ENCODE results near the gene SEMA6A. TPM values are rescaled to one million over a fixed set of nuclear protein-coding genes. Genes with fewer than 3 reads are reported as not detected.

The SEMA6A gene
- total and polyA plus RNA-seq, 2 of the 13 experiments (the other 11 are each of a cell fraction or from before 2014, with no cell fraction given): 5.1 to 6.5 TPM

DNA sequence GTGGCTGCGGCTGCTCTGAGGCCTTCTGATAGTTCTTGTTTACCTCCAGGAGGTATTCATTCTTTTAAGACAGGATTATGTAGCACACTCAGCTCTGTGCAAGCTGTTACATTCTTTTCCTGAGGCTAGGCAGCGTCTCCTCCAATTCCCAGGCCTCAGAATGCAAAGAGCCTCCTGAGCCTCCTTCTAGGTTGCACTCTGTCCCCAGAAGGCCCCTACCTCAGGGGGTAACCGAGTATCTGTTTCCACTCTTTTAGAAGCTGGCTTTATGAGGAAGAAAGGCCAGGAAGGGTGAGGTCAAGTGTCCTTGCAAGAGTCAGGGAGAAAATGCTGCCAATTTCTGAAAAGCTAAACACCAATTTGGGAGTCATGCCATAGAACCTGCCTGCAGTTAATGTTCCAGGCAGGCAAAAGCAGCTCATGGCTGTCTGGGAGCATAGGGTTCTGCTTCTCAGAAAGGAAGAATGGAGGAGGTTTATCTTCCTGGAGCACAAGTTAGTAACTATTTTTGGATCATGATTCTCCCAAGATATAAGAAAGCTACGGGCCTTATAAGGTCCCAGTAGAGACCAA is 178.9 kb downstream of the SEMA6A start:
- POLR2A ChIA-PET: no interaction called here
- no peak for FAIRE-seq
- WGBS (ENCODE audit: low lambda C conversion rate): 89% methylated on average over 4 of the region's 4 CpGs
- TF ChIP-seq, protein P1, sequence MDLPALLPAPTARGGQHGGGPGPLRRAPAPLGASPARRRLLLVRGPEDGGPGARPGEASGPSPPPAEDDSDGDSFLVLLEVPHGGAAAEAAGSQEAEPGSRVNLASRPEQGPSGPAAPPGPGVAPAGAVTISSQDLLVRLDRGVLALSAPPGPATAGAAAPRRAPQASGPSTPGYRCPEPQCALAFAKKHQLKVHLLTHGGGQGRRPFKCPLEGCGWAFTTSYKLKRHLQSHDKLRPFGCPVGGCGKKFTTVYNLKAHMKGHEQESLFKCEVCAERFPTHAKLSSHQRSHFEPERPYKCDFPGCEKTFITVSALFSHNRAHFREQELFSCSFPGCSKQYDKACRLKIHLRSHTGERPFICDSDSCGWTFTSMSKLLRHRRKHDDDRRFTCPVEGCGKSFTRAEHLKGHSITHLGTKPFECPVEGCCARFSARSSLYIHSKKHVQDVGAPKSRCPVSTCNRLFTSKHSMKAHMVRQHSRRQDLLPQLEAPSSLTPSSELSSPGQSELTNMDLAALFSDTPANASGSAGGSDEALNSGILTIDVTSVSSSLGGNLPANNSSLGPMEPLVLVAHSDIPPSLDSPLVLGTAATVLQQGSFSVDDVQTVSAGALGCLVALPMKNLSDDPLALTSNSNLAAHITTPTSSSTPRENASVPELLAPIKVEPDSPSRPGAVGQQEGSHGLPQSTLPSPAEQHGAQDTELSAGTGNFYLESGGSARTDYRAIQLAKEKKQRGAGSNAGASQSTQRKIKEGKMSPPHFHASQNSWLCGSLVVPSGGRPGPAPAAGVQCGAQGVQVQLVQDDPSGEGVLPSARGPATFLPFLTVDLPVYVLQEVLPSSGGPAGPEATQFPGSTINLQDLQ (CRISPR knock-in tag; IDR thresholded peaks at IDR 0.05): no peak
- no peak for TF ChIP-seq NFIB (CRISPR knock-in tag; IDR thresholded peaks at IDR 0.05; ENCODE audit: borderline replicate concordance)
- TF ChIP-seq THAP11 (CRISPR knock-in tag; IDR thresholded peaks at IDR 0.05): no peak
- no peak for TF ChIP-seq ZNF333 (CRISPR knock-in tag; IDR thresholded peaks at IDR 0.05; ENCODE audit: borderline replicate concordance)
- TF ChIP-seq, protein P2, sequence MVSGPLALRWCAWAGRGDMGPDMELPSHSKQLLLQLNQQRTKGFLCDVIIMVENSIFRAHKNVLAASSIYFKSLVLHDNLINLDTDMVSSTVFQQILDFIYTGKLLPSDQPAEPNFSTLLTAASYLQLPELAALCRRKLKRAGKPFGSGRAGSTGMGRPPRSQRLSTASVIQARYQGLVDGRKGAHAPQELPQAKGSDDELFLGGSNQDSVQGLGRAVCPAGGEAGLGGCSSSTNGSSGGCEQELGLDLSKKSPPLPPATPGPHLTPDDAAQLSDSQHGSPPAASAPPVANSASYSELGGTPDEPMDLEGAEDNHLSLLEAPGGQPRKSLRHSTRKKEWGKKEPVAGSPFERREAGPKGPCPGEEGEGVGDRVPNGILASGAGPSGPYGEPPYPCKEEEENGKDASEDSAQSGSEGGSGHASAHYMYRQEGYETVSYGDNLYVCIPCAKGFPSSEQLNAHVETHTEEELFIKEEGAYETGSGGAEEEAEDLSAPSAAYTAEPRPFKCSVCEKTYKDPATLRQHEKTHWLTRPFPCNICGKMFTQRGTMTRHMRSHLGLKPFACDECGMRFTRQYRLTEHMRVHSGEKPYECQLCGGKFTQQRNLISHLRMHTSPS (CRISPR knock-in tag; IDR thresholded peaks at IDR 0.05; ENCODE audit: low read depth): no peak
- TF ChIP-seq, protein P3, sequence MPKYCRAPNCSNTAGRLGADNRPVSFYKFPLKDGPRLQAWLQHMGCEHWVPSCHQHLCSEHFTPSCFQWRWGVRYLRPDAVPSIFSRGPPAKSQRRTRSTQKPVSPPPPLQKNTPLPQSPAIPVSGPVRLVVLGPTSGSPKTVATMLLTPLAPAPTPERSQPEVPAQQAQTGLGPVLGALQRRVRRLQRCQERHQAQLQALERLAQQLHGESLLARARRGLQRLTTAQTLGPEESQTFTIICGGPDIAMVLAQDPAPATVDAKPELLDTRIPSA (CRISPR knock-in tag; IDR thresholded peaks at IDR 0.05; ENCODE audit: borderline replicate concordance): no peak
- no peak for TF ChIP-seq ZBTB21 (CRISPR knock-in tag; IDR thresholded peaks at IDR 0.05)
- no peak for TF ChIP-seq RBAK (CRISPR knock-in tag; IDR thresholded peaks at IDR 0.05)
- TF ChIP-seq ZNF354B (CRISPR knock-in tag; IDR thresholded peaks at IDR 0.05): no peak
- TF ChIP-seq, protein P4, sequence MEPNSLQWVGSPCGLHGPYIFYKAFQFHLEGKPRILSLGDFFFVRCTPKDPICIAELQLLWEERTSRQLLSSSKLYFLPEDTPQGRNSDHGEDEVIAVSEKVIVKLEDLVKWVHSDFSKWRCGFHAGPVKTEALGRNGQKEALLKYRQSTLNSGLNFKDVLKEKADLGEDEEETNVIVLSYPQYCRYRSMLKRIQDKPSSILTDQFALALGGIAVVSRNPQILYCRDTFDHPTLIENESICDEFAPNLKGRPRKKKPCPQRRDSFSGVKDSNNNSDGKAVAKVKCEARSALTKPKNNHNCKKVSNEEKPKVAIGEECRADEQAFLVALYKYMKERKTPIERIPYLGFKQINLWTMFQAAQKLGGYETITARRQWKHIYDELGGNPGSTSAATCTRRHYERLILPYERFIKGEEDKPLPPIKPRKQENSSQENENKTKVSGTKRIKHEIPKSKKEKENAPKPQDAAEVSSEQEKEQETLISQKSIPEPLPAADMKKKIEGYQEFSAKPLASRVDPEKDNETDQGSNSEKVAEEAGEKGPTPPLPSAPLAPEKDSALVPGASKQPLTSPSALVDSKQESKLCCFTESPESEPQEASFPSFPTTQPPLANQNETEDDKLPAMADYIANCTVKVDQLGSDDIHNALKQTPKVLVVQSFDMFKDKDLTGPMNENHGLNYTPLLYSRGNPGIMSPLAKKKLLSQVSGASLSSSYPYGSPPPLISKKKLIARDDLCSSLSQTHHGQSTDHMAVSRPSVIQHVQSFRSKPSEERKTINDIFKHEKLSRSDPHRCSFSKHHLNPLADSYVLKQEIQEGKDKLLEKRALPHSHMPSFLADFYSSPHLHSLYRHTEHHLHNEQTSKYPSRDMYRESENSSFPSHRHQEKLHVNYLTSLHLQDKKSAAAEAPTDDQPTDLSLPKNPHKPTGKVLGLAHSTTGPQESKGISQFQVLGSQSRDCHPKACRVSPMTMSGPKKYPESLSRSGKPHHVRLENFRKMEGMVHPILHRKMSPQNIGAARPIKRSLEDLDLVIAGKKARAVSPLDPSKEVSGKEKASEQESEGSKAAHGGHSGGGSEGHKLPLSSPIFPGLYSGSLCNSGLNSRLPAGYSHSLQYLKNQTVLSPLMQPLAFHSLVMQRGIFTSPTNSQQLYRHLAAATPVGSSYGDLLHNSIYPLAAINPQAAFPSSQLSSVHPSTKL (CRISPR knock-in tag; IDR thresholded peaks at IDR 0.05): no peak
- TF ChIP-seq ZNF34 (CRISPR knock-in tag; IDR thresholded peaks at IDR 0.05; ENCODE audit: borderline replicate concordance): no peak
- no peak for TF ChIP-seq CCAR2 (optimal IDR thresholded peaks at IDR 0.05; ENCODE audit: low read depth, low read length)
- TF ChIP-seq HNRNPL (IDR thresholded peaks at IDR 0.05; ENCODE audit: low read depth, low read length): no peak
- TF ChIP-seq ETV5 (CRISPR knock-in tag; IDR thresholded peaks at IDR 0.05; ENCODE audit: borderline replicate concordance): no peak
- no peak for TF ChIP-seq TOE1 (CRISPR knock-in tag; IDR thresholded peaks at IDR 0.05)
- TF ChIP-seq ZNF773 (CRISPR knock-in tag; IDR thresholded peaks at IDR 0.05; ENCODE audit: borderline replicate concordance): no peak
- no peak for TF ChIP-seq ZNF121 (CRISPR knock-in tag; IDR thresholded peaks at IDR 0.05)

More for the DNA sequence above, 178.9 kb downstream of the SEMA6A start:
- H3K4me1 ChIP-seq (ENCODE audit: insufficient read depth, low read length): no peaks in the 10 kb centered on the region
- ATAC-seq (no peak), DNase-seq (ENCODE audit: low spot score) (no peak)
- in situ Hi-C loops (cut with HindIII; ENCODE audit: extremely low pct_ligation_motif_present, low pct_unique_long_range_greater_than_20kb): no loop called here
- no peak overlapping the region for H3K4me2 ChIP-seq (ENCODE audit: low read depth, low read length)
- CTCF ChIA-PET (ENCODE audit: low intra/inter-chr PET ratio, low total read pairs): no interaction called here
- H3K36me3 ChIP-seq (replicated peaks in 1 of 2; ENCODE audit: control insufficient read depth in 1 of 2, insufficient read depth in 2 of 2, low read length in 2 of 2): no peaks in the 10 kb centered on the region
- intact Hi-C loops (cut with micrococcal nuclease; ENCODE audit: unreplicated experiment): no loop called here
- no peak overlapping the region for H3K9ac ChIP-seq (ENCODE audit: insufficient read depth, low read depth, low read length)
- H3K4me3 ChIP-seq (replicated peaks in 1 of 3; ENCODE audit: insufficient read depth in 1 of 3, low read depth in 2 of 3, low read length in 3 of 3): no peak overlapping the region
- no peaks in the 10 kb centered on the region for H3K9me3 ChIP-seq (ENCODE audit: low read length)
- H2AFZ ChIP-seq (ENCODE audit: low read length): no peak overlapping the region
- H3K79me2 ChIP-seq (ENCODE audit: insufficient read depth, low read length): no peaks in the 10 kb centered on the region
- H3K27me3 ChIP-seq (ENCODE audit: control insufficient read depth in 1 of 2, insufficient read depth in 2 of 2, low read length in 2 of 2): no peaks in the 10 kb centered on the region
- H4K20me1 ChIP-seq (ENCODE audit: insufficient read depth, low read length): no peaks in the 10 kb centered on the region
- BruUV-seq (replicated peaks): no TSS peak
- no peak overlapping the region for H3K27ac ChIP-seq (ENCODE audit: extremely low read length, insufficient read depth, low read length)

Data from HepG2 (cell line).